ENCODE measurements around the gene MYO7A. TPM values are rescaled to one million over a fixed set of nuclear protein-coding genes. Genes with fewer than 3 reads are reported as not detected.

Gene MYO7A
- total and polyA plus RNA-seq, 12 donors, result 0.91 to 6.8 (median 2.8) TPM

DNA sequence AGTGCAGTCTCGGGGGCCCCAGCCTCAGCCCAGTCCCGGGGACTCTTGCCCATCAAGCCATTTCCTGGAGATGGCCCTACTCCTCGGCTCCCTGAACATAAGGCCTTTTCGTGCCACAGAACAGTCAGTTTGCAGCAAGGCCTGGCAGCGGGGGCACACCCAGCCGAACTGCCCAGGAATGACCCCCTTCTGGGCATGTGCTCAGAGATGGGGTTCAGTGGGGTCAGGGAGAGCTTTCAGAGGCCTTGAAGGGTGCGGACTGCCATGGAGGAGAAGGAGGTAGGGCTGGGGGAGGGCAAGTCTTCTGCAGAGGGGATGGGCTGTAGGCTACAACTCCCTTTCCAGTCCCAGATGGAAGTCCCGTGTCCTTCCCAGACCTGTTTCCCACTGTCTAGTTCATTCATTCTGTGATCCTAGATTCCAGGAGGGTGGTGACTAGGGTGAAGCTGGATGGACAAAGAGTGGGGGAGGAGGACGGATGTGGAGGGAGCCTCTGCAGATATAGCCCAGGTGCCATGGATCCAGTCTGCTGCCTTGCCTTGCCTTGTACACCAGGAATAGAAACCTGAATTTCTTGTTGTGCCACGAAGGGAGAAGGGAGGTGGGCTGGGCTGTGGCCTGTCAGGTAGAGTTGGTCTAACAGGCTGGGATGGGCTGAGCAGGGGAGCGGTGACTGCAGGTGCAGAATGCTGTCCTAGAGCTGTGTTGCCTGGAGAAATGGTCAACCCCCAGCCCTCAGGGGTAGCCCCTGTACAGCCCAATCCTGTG, 39.6 kb upstream of the MYO7A start:
- Histone ChIP-seq H3K36me3 (peaks cover 0 to 6% (median 0%) of the 10 kb centered on the region in 9 donors), H3K9me3 (no peaks in the 10 kb centered on the region), H3K4me3 (no peak overlapping the region), H3K4me1 (peaks cover 0 to 13% (median under 1%) of the 10 kb centered on the region in 9 donors), H3K27ac (no peak overlapping the region), H3K27me3 (no peaks in the 10 kb centered on the region)
- DNase-seq (no peak), ATAC-seq (no peak)
- intact Hi-C loops (cut with DNase I), result loop anchor here in 3 of 10 donors (5.0 to 10.0 kb wide), 4 partner anchors 41 to 364 kb away; no protein-coding TSS in a partner anchor
- 79 to 81% methylated on average over 11 of the region's 11 CpGs for WGBS, 2 donors
- TF ChIP-seq, protein P1, sequence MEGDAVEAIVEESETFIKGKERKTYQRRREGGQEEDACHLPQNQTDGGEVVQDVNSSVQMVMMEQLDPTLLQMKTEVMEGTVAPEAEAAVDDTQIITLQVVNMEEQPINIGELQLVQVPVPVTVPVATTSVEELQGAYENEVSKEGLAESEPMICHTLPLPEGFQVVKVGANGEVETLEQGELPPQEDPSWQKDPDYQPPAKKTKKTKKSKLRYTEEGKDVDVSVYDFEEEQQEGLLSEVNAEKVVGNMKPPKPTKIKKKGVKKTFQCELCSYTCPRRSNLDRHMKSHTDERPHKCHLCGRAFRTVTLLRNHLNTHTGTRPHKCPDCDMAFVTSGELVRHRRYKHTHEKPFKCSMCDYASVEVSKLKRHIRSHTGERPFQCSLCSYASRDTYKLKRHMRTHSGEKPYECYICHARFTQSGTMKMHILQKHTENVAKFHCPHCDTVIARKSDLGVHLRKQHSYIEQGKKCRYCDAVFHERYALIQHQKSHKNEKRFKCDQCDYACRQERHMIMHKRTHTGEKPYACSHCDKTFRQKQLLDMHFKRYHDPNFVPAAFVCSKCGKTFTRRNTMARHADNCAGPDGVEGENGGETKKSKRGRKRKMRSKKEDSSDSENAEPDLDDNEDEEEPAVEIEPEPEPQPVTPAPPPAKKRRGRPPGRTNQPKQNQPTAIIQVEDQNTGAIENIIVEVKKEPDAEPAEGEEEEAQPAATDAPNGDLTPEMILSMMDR (IDR thresholded peaks at IDR 0.05), result no peak

DNA sequence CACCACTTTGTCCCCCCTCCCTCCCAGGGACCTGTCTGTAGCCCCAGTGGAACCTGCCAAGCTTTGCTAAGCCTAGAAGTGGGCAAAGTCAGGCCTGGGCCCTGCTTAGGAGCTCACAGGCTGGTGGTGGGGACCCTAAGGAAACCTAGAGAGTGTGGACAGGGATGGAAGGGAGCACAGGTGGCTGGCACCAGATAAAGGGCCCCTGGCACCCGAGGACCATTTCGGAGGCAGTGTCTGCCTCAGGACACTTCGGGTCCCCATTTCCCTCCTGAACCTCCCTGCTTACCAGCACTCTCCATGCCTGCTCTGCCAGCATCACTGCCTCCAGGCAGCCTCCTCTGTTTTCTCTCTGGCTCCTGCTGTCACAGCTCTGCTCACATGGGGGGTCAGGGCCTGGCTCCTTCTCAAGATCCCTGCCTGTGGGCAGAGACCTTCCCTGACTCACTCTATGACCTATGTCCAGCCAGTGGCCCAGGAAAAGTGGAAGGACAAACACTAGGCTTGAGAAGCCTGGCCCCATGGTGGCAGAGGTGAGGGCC, 39.0 kb upstream of the MYO7A start:
- no peak for DNase-seq

DNA sequence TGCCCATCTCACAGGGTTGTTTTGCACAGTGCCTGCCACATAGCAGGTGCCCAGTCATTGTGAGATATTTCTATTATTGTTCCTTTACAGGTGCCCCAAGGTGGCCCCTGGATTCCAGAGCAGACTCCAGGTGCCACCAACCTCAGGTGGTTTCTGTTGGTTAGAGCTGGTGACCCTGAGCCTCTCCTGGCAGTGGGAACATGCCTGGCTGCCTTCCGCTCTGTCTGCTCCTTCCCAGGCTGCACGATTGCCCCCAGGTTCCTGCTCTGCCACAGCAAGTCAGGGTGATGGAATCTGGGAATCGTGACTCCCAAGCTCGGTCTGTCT, 38.0 kb upstream of the MYO7A start:
- no peak for ATAC-seq
- WGBS, 2 donors, result 80 to 82% methylated on average over 4 of the region's 4 CpGs
- Histone ChIP-seq H3K36me3 (peaks cover 0 to 5% (median 0%) of the 10 kb centered on the region in 9 donors), H3K4me1 (peaks cover 0 to 10% (median 0%) of the 10 kb centered on the region in 9 donors), H3K9me3 (no peaks in the 10 kb centered on the region), H3K27ac (no peak overlapping the region), H3K4me3 (no peak overlapping the region), H3K27me3 (no peaks in the 10 kb centered on the region)
- DNase-seq, result no peak
- intact Hi-C loops (cut with DNase I), result loop anchor here in 8 of 10 donors (2.0 to 10.0 kb wide), 7 partner anchors 41 to 285 kb away; no protein-coding TSS in a partner anchor
- TF ChIP-seq, protein P1 (IDR thresholded peaks at IDR 0.05), result no peak

More for the DNA sequence above, 39.0 kb upstream of the MYO7A start:
- Histone ChIP-seq H3K27me3 (no peaks in the 10 kb centered on the region), H3K4me3 (no peak overlapping the region), H3K27ac (no peak overlapping the region), H3K36me3 (peaks cover 0 to 6% (median 0%) of the 10 kb centered on the region in 9 donors), H3K4me1 (peaks cover 0 to 10% (median 0%) of the 10 kb centered on the region in 9 donors), H3K9me3 (no peaks in the 10 kb centered on the region)
- intact Hi-C loops (cut with DNase I), result loop anchor here in 3 of 10 donors (5.0 to 10.0 kb wide), 4 partner anchors 42 to 364 kb away; no protein-coding TSS in a partner anchor
- no peak for ATAC-seq
- TF ChIP-seq, protein P1 (IDR thresholded peaks at IDR 0.05), result no peak
- WGBS, 2 donors, result 89 to 90% methylated on average over 3 of the region's 3 CpGs

DNA sequence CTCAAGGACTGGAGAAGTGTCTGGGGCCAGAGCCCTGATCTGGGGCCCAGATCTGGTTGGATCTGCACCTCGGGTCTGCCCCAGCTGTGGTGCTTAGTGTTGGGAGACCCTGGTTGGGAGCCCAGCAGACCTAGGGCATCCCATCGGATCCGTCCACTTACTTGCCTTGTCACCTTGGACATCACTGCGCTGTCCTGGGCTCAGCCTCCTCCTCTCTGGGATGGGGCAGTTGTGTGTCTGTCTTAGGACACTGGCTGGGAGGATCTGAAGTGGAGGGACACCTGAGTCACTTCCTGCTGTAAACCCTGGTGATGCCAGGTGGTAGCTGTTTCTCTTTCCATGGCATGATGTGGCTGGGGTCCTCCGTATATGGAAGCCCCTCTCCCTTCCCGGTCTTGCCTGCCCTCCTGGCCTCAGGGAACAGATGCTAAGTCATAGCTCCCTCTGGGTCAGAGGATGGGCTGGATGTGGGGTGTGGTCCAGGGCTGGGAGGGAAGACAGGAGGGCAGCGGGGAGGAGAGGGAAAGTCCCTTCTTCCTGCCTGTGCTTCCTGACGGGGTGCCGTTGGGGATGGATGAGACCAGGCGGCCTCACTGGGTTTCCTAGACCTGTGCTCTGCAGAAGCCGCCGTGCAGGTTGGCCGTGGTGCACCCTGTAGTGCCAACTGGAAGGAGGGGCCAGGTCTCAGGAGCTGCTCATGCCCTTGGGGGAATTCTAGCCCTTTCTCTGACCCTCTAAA, 37.5 kb upstream of the MYO7A start:
- Histone ChIP-seq H3K9me3 (no peaks in the 10 kb centered on the region), H3K36me3 (peaks cover 0 to 4% (median 0%) of the 10 kb centered on the region in 9 donors), H3K27me3 (no peaks in the 10 kb centered on the region), H3K4me1 (peaks cover 0 to 10% (median 0%) of the 10 kb centered on the region in 9 donors), H3K4me3 (no peak overlapping the region), H3K27ac (no peak overlapping the region)
- TF ChIP-seq, protein P1 (IDR thresholded peaks at IDR 0.05), result no peak
- ATAC-seq (peak in 2 of 8 donors; percentile 15 to 24), DNase-seq (no peak)
- WGBS, 2 donors, result 62 to 63% methylated on average over 13 of the region's 13 CpGs
- intact Hi-C loops (cut with DNase I), result loop anchor here in 9 of 10 donors (1.0 to 10.0 kb wide), 10 partner anchors 24 to 367 kb away; partner anchors contain the start of gene CAPN5 (in 1 of the 9)
